Measurements from ENCODE around the gene AMOTL1.
"Not testable (repeated sequence)": the region's sequence is repeated elsewhere in the genome, so short reads cannot be mapped to it uniquely, and the experiment has no call there.

The AMOTL1 gene

GRCh38 chr11:94825481-94825880 lies 57.3 kb downstream of the AMOTL1 start:
- DNase-seq, result no peak

DNA sequence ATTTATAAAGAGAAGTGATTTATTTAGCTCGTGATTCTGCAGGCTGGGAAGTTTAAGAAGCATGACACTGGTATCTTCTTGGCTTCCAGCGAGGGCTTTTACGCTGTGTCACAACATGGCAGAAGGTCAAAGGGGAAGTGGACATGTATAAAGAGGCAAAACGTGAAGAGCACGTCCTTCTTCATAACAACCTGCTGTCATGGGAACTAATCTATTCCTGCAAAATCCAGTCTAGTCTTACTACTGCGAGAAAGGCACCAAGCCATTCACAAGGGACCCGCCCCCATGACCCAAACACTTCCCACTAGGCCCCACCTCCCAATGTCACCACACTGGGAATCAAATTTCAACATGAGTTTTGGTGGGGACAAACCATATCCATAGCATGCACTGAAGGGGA lies 58.3 kb downstream of the AMOTL1 start:
- no peak for DNase-seq

GRCh38 chr11:94828088-94828487 lies 59.9 kb downstream of the AMOTL1 start:
- no peak for DNase-seq

- DNase-seq, result no peak
Observed at GRCh38 chr11:94830722-94831510, 62.8 kb downstream of the AMOTL1 start.

DNA sequence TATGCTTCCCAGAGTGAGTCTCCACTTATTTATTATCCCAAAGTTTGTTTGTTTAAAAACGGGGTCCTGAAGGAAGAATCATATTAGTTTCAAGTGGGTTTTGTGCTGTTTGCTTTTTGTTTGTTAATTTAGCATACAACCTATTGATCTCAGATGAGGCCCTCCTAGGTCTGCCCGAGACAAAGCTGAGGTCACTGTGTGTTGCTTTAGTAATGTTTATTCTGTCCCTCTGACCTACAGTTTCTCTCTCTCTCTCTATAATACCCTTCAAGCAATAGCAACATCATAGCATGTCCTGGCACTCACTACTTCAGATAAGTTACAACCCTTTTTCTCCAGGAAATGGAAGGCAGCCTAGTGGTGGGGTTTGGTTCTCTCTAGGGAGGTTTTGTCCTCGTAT lies 63.4 kb downstream of the AMOTL1 start:
- no peak for DNase-seq

GRCh38 chr11:94832604-94833235 lies 64.6 kb downstream of the AMOTL1 start:
- no peak for DNase-seq

GRCh38 chr11:94834911-94835593 lies 66.9 kb downstream of the AMOTL1 start:
- no peak for DNase-seq

DNA sequence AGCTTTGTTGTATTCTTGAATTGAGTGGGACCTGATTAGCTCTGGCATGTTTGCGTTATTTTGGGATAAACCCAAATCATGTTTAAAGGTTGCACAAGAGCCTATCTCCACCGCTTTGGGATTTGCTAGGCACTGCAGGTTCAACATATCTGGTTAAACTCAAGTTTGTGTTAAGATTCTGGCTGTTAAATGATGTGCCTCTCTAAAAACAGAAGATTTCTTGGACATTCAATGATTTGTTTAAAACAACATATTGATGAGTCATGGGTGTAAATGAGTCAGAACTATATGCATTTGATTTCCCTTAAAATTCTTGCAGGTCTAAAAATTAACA lies 67.4 kb downstream of the AMOTL1 start:
- no peak for DNase-seq

- DNase-seq, result no peak
Observed at GRCh38 chr11:94837317-94837716, 69.2 kb downstream of the AMOTL1 start.

DNA sequence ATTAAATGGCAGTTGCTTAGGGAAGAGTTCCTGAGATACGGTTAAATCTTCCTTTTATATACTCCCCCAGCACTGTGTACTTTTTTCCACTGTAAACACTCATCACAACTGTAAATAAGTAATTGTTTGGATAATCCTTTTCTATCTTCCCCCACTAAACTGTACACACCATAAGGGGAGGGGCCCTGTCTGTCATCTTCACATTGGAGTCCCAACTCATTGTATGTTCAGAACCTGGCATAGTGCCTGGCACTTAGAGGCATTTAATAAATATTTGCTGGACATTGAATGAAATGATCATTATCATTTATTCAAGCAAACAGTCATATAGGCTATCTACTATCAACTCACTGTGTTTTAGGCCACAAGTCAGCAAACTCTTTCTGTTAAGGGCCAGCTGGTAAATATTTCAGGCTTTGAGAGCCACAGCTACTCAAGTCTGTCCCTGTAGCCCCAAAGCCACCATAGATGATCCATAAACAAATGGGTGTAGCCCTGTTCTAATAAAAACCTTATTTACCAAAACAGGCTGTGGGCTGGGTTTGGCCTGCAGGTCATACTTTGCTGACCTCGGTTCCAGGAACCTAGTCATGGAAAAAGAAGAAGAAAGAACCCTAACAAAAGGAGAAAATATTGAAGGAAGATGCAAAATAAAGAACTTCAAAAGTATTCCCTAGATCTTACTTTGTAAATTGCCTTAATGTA lies 70.0 kb downstream of the AMOTL1 start:
- DNase-seq, result no peak

GRCh38 chr11:94840209-94840608 lies 72.1 kb downstream of the AMOTL1 start:
- DNase-seq, result no peak

GRCh38 chr11:94844031-94844430 lies 75.9 kb downstream of the AMOTL1 start:
- no peak for DNase-seq

DNA sequence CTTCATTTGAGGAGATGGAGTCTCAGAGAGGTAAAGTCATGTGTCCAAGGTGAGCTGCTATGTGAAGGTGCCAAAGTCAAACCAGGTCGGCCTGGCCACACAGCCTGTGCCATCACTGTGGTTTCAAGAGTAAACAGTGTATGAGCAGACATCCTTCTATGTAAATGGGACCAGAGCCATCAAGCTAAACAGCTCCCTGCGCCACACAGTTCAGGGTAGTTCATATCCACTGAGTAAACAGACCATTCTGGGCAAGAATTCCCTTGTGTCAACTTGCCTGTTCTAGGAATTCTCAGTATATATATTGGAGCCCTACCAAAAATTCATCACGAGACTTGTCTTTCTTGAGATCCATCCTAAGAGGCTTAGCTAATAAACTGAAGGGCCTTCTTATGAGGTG lies 77.5 kb downstream of the AMOTL1 start:
- no peak for DNase-seq

DNA sequence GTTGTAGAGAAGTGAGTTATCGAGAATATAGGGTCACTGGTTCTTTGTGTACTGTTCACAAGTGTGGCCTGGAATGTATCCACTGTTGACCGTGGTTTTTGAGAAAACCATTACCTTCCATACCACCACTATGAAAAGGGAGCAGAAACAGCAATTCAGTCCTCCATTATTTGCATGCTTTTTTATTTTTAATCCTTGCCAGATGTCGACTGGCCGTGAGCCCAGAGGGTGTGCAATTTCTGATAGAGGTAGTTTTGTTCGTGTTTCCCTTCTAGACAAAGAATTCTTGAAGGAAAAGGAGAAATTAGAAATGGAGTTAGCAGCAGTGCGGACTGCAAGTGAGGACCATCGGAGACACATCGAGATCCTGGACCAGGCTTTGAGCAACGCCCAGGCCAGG lies 81.7 kb downstream of the AMOTL1 start:
- DNase-seq, result no peak

- DNase-seq, result no peak
Observed at GRCh38 chr11:94851864-94852636, 83.9 kb downstream of the AMOTL1 start.

- DNase-seq, result not testable (repeated sequence)
Observed at GRCh38 chr11:94853288-94853687, 85.1 kb downstream of the AMOTL1 start.

DNA sequence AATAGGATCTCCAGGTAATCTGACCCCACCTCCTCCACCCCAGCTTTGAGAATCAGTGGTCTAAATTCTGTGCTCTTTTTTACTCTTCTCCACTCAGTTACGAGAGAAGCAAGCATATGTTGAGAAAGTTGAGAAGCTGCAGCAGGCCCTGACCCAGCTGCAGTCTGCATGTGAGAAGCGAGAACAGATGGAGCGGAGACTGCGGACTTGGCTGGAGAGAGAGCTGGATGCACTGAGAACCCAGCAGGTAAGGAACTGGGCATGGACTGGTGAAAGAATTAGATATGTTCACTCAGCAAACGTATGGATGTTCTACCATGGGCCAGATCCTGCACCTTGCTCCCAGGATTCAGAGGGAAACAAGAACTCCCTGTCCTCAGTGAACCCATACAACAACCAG lies 85.7 kb downstream of the AMOTL1 start:
- DNase-seq, result no peak

GRCh38 chr11:94854770-94855633 lies 86.8 kb downstream of the AMOTL1 start:
- DNase-seq, result no peak

DNA sequence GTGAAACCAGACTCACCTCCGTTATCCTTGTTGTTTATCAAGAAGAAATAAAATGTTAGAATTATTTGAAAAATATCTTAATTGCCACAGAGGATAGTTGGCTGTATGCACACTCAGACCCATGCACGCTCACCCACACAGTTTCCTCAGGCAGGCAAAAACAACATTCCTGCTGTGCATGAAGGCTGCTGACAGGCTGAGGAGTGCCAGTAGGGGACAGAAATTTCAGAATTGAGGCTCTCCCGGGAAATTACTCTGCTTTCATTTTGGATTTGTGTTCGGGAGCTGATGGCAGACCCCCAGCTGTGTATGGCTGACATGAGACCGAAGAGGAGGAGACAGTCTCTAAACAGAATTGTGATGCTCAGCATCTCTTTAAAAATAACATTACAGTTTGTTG lies 87.5 kb downstream of the AMOTL1 start:
- no peak for DNase-seq

DNA sequence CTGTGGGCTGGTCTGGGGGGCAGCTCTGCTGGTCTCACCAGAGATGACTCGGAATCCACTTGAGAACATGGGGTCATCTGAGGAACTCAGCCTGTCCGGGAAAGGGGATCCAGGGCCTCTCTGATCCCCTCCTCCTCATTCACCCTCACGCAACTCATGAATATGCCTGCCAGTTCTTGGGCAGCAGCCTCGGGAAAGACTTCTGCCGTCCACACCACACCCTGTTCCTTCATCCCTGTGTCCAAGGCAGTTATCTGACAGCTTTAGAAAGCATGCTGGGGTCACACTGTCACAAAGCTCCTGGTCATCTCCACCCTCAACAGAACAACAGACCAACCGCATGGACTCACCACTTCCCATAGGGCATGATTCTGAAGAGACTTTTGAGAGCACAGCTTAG lies 88.3 kb downstream of the AMOTL1 start:
- no peak for DNase-seq

GRCh38 chr11:94857337-94857736 lies 89.2 kb downstream of the AMOTL1 start:
- no peak for DNase-seq

Measured in activated T-cell treated with anti-CD3 and anti-CD28 coated beads, Interleukin-2, amount 50 U/mL, for 48 hours (primary cell).